ENCODE measurements around the gene NR0B2. TPM values are rescaled to one million over a fixed set of nuclear protein-coding genes. Genes with fewer than 3 reads are reported as not detected.
A peak's percentile ranks its signal among the peaks of the same experiment; 100 is the strongest.

Gene NR0B2
- total and polyA plus RNA-seq, 2 of the 13 experiments (the other 11 are each of a cell fraction or from before 2014, with no cell fraction given), result 72.5 to 133 TPM

DNA sequence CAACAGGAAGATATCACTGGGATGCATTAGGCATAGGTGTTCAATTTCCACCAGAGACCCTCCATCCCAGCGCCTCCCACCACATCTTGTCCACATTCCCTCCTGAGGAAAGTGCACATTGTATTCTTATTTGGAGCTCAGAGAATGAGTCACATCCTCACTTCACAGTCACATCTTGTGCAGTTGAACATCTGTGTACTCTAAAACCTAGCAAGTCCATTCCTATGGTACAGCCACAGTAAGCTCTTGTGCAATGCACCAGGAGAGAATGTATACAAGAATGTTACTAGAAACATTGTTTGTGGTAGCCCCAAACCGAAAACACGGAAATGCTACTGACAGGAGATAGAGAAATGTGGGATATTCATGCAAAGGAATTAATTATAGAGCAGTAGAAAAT is 48.1 kb upstream of the NR0B2 start (continued):
- TF ChIP-seq, protein P1, sequence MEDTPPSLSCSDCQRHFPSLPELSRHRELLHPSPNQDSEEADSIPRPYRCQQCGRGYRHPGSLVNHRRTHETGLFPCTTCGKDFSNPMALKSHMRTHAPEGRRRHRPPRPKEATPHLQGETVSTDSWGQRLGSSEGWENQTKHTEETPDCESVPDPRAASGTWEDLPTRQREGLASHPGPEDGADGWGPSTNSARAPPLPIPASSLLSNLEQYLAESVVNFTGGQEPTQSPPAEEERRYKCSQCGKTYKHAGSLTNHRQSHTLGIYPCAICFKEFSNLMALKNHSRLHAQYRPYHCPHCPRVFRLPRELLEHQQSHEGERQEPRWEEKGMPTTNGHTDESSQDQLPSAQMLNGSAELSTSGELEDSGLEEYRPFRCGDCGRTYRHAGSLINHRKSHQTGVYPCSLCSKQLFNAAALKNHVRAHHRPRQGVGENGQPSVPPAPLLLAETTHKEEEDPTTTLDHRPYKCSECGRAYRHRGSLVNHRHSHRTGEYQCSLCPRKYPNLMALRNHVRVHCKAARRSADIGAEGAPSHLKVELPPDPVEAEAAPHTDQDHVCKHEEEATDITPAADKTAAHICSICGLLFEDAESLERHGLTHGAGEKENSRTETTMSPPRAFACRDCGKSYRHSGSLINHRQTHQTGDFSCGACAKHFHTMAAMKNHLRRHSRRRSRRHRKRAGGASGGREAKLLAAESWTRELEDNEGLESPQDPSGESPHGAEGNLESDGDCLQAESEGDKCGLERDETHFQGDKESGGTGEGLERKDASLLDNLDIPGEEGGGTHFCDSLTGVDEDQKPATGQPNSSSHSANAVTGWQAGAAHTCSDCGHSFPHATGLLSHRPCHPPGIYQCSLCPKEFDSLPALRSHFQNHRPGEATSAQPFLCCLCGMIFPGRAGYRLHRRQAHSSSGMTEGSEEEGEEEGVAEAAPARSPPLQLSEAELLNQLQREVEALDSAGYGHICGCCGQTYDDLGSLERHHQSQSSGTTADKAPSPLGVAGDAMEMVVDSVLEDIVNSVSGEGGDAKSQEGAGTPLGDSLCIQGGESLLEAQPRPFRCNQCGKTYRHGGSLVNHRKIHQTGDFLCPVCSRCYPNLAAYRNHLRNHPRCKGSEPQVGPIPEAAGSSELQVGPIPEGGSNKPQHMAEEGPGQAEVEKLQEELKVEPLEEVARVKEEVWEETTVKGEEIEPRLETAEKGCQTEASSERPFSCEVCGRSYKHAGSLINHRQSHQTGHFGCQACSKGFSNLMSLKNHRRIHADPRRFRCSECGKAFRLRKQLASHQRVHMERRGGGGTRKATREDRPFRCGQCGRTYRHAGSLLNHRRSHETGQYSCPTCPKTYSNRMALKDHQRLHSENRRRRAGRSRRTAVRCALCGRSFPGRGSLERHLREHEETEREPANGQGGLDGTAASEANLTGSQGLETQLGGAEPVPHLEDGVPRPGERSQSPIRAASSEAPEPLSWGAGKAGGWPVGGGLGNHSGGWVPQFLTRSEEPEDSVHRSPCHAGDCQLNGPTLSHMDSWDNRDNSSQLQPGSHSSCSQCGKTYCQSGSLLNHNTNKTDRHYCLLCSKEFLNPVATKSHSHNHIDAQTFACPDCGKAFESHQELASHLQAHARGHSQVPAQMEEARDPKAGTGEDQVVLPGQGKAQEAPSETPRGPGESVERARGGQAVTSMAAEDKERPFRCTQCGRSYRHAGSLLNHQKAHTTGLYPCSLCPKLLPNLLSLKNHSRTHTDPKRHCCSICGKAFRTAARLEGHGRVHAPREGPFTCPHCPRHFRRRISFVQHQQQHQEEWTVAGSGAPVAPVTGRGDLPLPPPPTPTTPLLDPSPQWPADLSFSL (CRISPR knock-in tag; IDR thresholded peaks at IDR 0.05), result no peak
- TF ChIP-seq ZNF672 (CRISPR knock-in tag; IDR thresholded peaks at IDR 0.05), result no peak
- no peak for TF ChIP-seq PCBP1 (IDR thresholded peaks at IDR 0.05; ENCODE audit: borderline replicate concordance, low read depth, low read length)
- no peak for TF ChIP-seq ZNF550 (CRISPR knock-in tag; IDR thresholded peaks at IDR 0.05; ENCODE audit: borderline replicate concordance)
- TF ChIP-seq HNF4G (IDR thresholded peaks at IDR 0.05; ENCODE audit: borderline replicate concordance, low read depth, low read length), result no peak
- no peak for TF ChIP-seq HNF4G (CRISPR knock-in tag; IDR thresholded peaks at IDR 0.05; ENCODE audit: borderline replicate concordance, low read depth)
- TF ChIP-seq, protein P2, sequence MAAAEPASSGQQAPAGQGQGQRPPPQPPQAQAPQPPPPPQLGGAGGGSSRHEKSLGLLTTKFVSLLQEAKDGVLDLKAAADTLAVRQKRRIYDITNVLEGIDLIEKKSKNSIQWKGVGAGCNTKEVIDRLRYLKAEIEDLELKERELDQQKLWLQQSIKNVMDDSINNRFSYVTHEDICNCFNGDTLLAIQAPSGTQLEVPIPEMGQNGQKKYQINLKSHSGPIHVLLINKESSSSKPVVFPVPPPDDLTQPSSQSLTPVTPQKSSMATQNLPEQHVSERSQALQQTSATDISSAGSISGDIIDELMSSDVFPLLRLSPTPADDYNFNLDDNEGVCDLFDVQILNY (CRISPR knock-in tag; conservative IDR thresholded peaks at IDR 0.05), result no peak
- no peak for TF ChIP-seq ZNF468 (CRISPR knock-in tag; IDR thresholded peaks at IDR 0.05)
- TF ChIP-seq, protein P3, sequence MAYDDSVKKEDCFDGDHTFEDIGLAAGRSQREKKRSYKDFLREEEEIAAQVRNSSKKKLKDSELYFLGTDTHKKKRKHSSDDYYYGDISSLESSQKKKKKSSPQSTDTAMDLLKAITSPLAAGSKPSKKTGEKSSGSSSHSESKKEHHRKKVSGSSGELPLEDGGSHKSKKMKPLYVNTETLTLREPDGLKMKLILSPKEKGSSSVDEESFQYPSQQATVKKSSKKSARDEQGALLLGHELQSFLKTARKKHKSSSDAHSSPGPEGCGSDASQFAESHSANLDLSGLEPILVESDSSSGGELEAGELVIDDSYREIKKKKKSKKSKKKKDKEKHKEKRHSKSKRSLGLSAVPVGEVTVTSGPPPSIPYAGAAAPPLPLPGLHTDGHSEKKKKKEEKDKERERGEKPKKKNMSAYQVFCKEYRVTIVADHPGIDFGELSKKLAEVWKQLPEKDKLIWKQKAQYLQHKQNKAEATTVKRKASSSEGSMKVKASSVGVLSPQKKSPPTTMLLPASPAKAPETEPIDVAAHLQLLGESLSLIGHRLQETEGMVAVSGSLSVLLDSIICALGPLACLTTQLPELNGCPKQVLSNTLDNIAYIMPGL (CRISPR knock-in tag; IDR thresholded peaks at IDR 0.05; ENCODE audit: borderline replicate concordance in 1 of 2, low read depth in 1 of 2), result peak in 1 of 2 experiments; percentile 27; a peak in 1 of 4 replicates
- peak; percentile 67 for TF ChIP-seq ELF1 (CRISPR knock-in tag; IDR thresholded peaks at IDR 0.05)
- no peak for TF ChIP-seq PRPF4 (IDR thresholded peaks at IDR 0.05; ENCODE audit: low read depth, low read length, poor library complexity, severe bottlenecking)
- TF ChIP-seq ZNF567 (CRISPR knock-in tag; IDR thresholded peaks at IDR 0.05; ENCODE audit: borderline replicate concordance), result no peak
- TF ChIP-seq ESRRA (CRISPR knock-in tag; IDR thresholded peaks at IDR 0.05; ENCODE audit: low read depth), result no peak
- no peak for TF ChIP-seq ZNF572 (CRISPR knock-in tag; IDR thresholded peaks at IDR 0.05)
- TF ChIP-seq SUZ12 (IDR thresholded peaks at IDR 0.05; ENCODE audit: low read depth, low read length), result no peak
- TF ChIP-seq ZNF337 (CRISPR knock-in tag; IDR thresholded peaks at IDR 0.05; ENCODE audit: borderline replicate concordance, low read depth), result no peak
- TF ChIP-seq ZSCAN25 (CRISPR knock-in tag; IDR thresholded peaks at IDR 0.05), result no peak

Measured in HepG2 (cell line).